H1 (cell line): ENCODE results near the gene TMX3. TPM values are rescaled to one million over a fixed set of nuclear protein-coding genes. Genes with fewer than 3 reads are reported as not detected.

Source experiments
- CTCF ChIA-PET: fragments of 300-600 bp; sonication (Branson Sonifier 250); formaldehyde crosslinking; loops from one replicate; lab custom pipeline; 2021; ENCODE audit not compliant: partially characterized antibody; lab: Charles Lee
- POLR2A ChIA-PET: fragments of 300-600 bp; sonication (Branson Sonifier 250); formaldehyde crosslinking; loops from one replicate; lab custom pipeline; 2021; ENCODE audit warnings: inconsistent platforms; ENCODE audit not compliant: partially characterized antibody; lab: Charles Lee
- DNase-seq, 2 experiments: peaks; one replicate each; pipeline versions ENCODE4 v3.0.0 to v3.0.0-alpha.2; 2010 to 2022; ENCODE audit warnings: low spot score in 2 of 2, low read depth in 1 of 2, mixed read lengths in 1 of 2
- FAIRE-seq: peaks from 2 replicates; lab custom pipeline; 2011; peaks lifted over from hg19 to GRCh38; lab: Jason Lieb, UNC
- H2AFZ ChIP-seq: 2 replicates; pipeline ENCODE4 v1.8.1; 2012; ENCODE audit warnings: low read length, inconsistent platforms
- H2AK5ac ChIP-seq: 2 replicates; pipeline ENCODE4 v1.6.1; 2013; ENCODE audit warnings: low read depth, low read length
- H2BK120ac ChIP-seq: replicated peaks from 2 replicates; pipeline ENCODE3; 2013; ENCODE audit warnings: low read depth, low read length, inconsistent platforms
- H2BK12ac ChIP-seq: 2 replicates; pipeline ENCODE4 v1.6.1; 2013; ENCODE audit warnings: low read depth, low read length
- H2BK15ac ChIP-seq: 2 replicates; pipeline ENCODE4 v1.6.1; 2013; ENCODE audit warnings: low read length
- H2BK20ac ChIP-seq: 2 replicates; pipeline ENCODE4 v1.6.1; 2013; ENCODE audit warnings: low read length
- H2BK5ac ChIP-seq: 2 replicates; pipeline ENCODE4 v1.6.1; 2013; ENCODE audit warnings: low read depth, low read length
- H3K14ac ChIP-seq: 2 replicates; pipeline ENCODE4 v1.6.1; 2013; ENCODE audit warnings: inconsistent platforms; ENCODE audit not compliant: insufficient read length
- H3K18ac ChIP-seq: 2 replicates; pipeline ENCODE4 v1.6.1; 2013; ENCODE audit warnings: low read length; ENCODE audit errors: extremely low read depth
- H3K23ac ChIP-seq: 2 replicates; pipeline ENCODE4 v1.6.1; 2013; ENCODE audit warnings: inconsistent platforms; ENCODE audit not compliant: insufficient read length
- H3K23me2 ChIP-seq: 2 replicates; pipeline ENCODE4 v1.6.1; 2013; ENCODE audit warnings: low read depth, low read length
- H3K27ac ChIP-seq: 2 replicates; pipeline ENCODE4 v1.6.1; 2011; ENCODE audit warnings: low read depth, low read length, inconsistent platforms
- H3K27me3 ChIP-seq, 4 experiments: replicated peaks in 1 of 4; 1 replicate in 1 of 4; 2 replicates in 3 of 4; pipeline versions ENCODE4 v1.6.1 to v1.8.1; 2011 to 2013; ENCODE audit warnings: low read length in 3 of 4, mild to moderate bottlenecking in 3 of 4, inconsistent platforms in 2 of 4, mixed read lengths in 2 of 4, moderate library complexity in 1 of 4; ENCODE audit not compliant: control insufficient read depth in 3 of 4, insufficient read depth in 3 of 4; ENCODE audit errors: extremely low read depth in 1 of 4
- H3K36me3 ChIP-seq, 4 experiments: 2 replicates each; pipeline versions ENCODE4 v1.6.1 to v1.8.1; 2011 to 2013; ENCODE audit warnings: mild to moderate bottlenecking in 4 of 4, low read length in 3 of 4, moderate library complexity in 2 of 4, control low read depth in 1 of 4, inconsistent platforms in 1 of 4; ENCODE audit not compliant: insufficient read depth in 4 of 4, control insufficient read depth in 2 of 4
- H3K4ac ChIP-seq: replicated peaks from 2 replicates; pipeline ENCODE3; 2013; ENCODE audit warnings: low read length, low read depth, mixed read lengths, inconsistent platforms; ENCODE audit not compliant: insufficient read length
- H3K4me1 ChIP-seq, 4 experiments: replicated peaks in 1 of 4; 1 replicate in 1 of 4; 2 replicates in 3 of 4; pipeline versions ENCODE4 v1.6.1 to v1.8.1; 2011 to 2013; ENCODE audit warnings: low read length in 3 of 4, inconsistent platforms in 2 of 4, mixed read lengths in 1 of 4; ENCODE audit not compliant: insufficient read depth in 4 of 4, control insufficient read depth in 3 of 4
- H3K4me2 ChIP-seq, 2 experiments: 2 replicates each; pipeline versions ENCODE4 v1.6.1 to v1.8.1; 2011 to 2013; ENCODE audit warnings: low read depth in 2 of 2, low read length in 2 of 2, control low read depth in 1 of 2, inconsistent platforms in 1 of 2, mild to moderate bottlenecking in 1 of 2; ENCODE audit not compliant: insufficient read depth in 1 of 2
- H3K4me3 ChIP-seq, 4 experiments: fragments of 200-600, 300-600 bp in 1 of 4; sonication (generic), shearing (Covaris generic), sonication (Bioruptor Twin) in 1 of 4; 2 replicates each; pipeline versions ENCODE4 v1.5.1 to v1.8.1; 2011 to 2016; ENCODE audit warnings: low read length in 4 of 4, low read depth in 3 of 4, control low read depth in 2 of 4, inconsistent platforms in 2 of 4, mild to moderate bottlenecking in 2 of 4, mixed read lengths in 1 of 4, moderate library complexity in 1 of 4; ENCODE audit not compliant: insufficient read depth in 2 of 4; ENCODE audit errors: extremely low read depth in 1 of 4
- H3K56ac ChIP-seq: replicated peaks from 2 replicates; pipeline ENCODE3; 2013; ENCODE audit warnings: low read depth, mild to moderate bottlenecking, mixed read lengths, low read length, inconsistent platforms; ENCODE audit not compliant: insufficient read length
- H3K79me1 ChIP-seq: 2 replicates; pipeline ENCODE4 v1.6.1; 2013; ENCODE audit warnings: low read depth, low read length, control low read depth
- H3K79me2 ChIP-seq, 2 experiments: 2 replicates each; pipeline versions ENCODE4 v1.6.1 to v1.8.1; 2012 to 2013; ENCODE audit warnings: low read length in 2 of 2, mild to moderate bottlenecking in 2 of 2, inconsistent platforms in 1 of 2; ENCODE audit not compliant: insufficient read depth in 2 of 2, control insufficient read depth in 1 of 2
- H3K9ac ChIP-seq, 4 experiments: replicated peaks in 1 of 4; 1 replicate in 1 of 4; 2 replicates in 3 of 4; pipeline versions ENCODE4 v1.6.1 to v1.8.1; 2011 to 2013; ENCODE audit warnings: low read depth in 3 of 4, low read length in 3 of 4, control low read depth in 2 of 4, mild to moderate bottlenecking in 2 of 4, moderate library complexity in 2 of 4, inconsistent platforms in 1 of 4; ENCODE audit errors: extremely low read depth in 1 of 4
- H3K9me3 ChIP-seq, 2 experiments: 2 replicates each; pipeline versions ENCODE4 v1.6.1 to v1.8.1; 2012 to 2013; ENCODE audit warnings: mild to moderate bottlenecking in 2 of 2, moderate library complexity in 2 of 2, control low read depth in 1 of 2, inconsistent platforms in 1 of 2, low read depth in 1 of 2, low read length in 1 of 2, mixed read lengths in 1 of 2; ENCODE audit not compliant: insufficient read depth in 2 of 2
- H4K20me1 ChIP-seq, 2 experiments: replicated peaks in 1 of 2; 2 replicates each; pipeline versions ENCODE3 to v1.8.1; 2011 to 2013; ENCODE audit warnings: inconsistent platforms in 2 of 2, low read length in 2 of 2, mild to moderate bottlenecking in 1 of 2; ENCODE audit not compliant: insufficient read depth in 2 of 2, control insufficient read depth in 1 of 2
- H4K5ac ChIP-seq: 2 replicates; pipeline ENCODE4 v1.6.1; 2013; ENCODE audit warnings: low read length, low read depth, mixed read lengths, inconsistent platforms; ENCODE audit not compliant: insufficient read length
- H4K8ac ChIP-seq: 2 replicates; pipeline ENCODE4 v1.8.0; 2013; ENCODE audit warnings: mild to moderate bottlenecking, moderate library complexity, low read length, inconsistent platforms; ENCODE audit not compliant: insufficient read depth; ENCODE audit errors: extremely low read depth
- H4K91ac ChIP-seq: replicated peaks from 2 replicates; pipeline ENCODE3; 2013; ENCODE audit warnings: low read length, mixed read lengths, inconsistent platforms; ENCODE audit not compliant: insufficient read length
- POU5F1 ChIP-seq: IDR thresholded peaks from 2 replicates; pipeline ENCODE4 v1.6.1; 2011; ENCODE audit warnings: low read depth, mild to moderate bottlenecking, low read length, moderate library complexity
- RNF2 ChIP-seq: fragments of 200-900, 300-1000 bp; sonication (generic); IDR thresholded peaks from 2 replicates; pipeline ENCODE4 v1.7.1; 2016; ENCODE audit warnings: borderline replicate concordance, low read depth, mild to moderate bottlenecking, antibody characterized with exemption, low read length; ENCODE audit not compliant: poor library complexity, severe bottlenecking; ENCODE audit errors: missing control alignments
- SIN3A ChIP-seq, 2 experiments: IDR thresholded peaks in 1 of 2; conservative IDR thresholded peaks in 1 of 2; 2 replicates each; pipeline ENCODE4 v1.6.1; 2011 to 2012; ENCODE audit warnings: low read length in 2 of 2, improper control_type of control experiment in 1 of 2, low read depth in 1 of 2, mild to moderate bottlenecking in 1 of 2
- SUZ12 ChIP-seq: fragments of 200-600 bp; sonication (generic); IDR thresholded peaks from 2 replicates; pipeline ENCODE4 v1.6.1; 2012; ENCODE audit warnings: mild to moderate bottlenecking, inconsistent platforms, low read length, moderate library complexity, mixed read lengths
- TAF7 ChIP-seq: optimal IDR thresholded peaks from 2 replicates; pipeline ENCODE3; 2011; ENCODE audit warnings: low read depth, mild to moderate bottlenecking, inconsistent platforms, low read length, moderate library complexity, borderline replicate concordance
- TBP ChIP-seq: IDR thresholded peaks from 2 replicates; pipeline ENCODE4 v1.6.1; 2011; ENCODE audit warnings: low read depth, low read length, improper control_type of control experiment
- YY1 ChIP-seq: IDR thresholded peaks from 2 replicates; pipeline ENCODE4 v1.6.1; 2011; ENCODE audit warnings: low read depth, mild to moderate bottlenecking, low read length
- WGBS, 2 experiments: shearing (Covaris generic) in 1 of 2; methylation state at CpG; one replicate each; pipeline versions ENCODE4 v1.1.6 to v1.1.7; 2013 to 2015; ENCODE audit warnings: low lambda C conversion rate in 2 of 2, mixed read lengths in 2 of 2, inconsistent platforms in 1 of 2, low coverage in 1 of 2, missing lambda C conversion rate in 1 of 2; ENCODE audit not compliant: insufficient replicate concordance in 2 of 2, insufficient coverage in 1 of 2, insufficient read length in 1 of 2; ENCODE audit errors: extremely low coverage in 1 of 2, missing lambda C conversion rate in 1 of 2; 5-methylcytosine and 5-hydroxymethylcytosine counted together
- polyA plus RNA-seq, 7 experiments: library from polyadenylated mRNA; depleted of rRNA in 3 of 7; stranded (reverse) in 5 of 7; unstranded in 2 of 7; fragments of >200 nt in 5 of 7; fragments of 200-250 nt in 2 of 7; gene quantifications; 1 replicate in 5 of 7; 2 replicates in 1 of 7; 4 replicates in 1 of 7; pipeline versions ENCODE4 v1.2.1 to v1.2.3, GENCODE V29; 2011 to 2013; ENCODE audit warnings: missing spikeins in 2 of 7, mixed read lengths in 2 of 7
- total RNA-seq: library from RNA; stranded (reverse); fragmentation: NEBNext Ultra II Directional; extraction: Animal tissue kit (Norgen Biotek cat#: 25700); gene quantifications from 2 replicates; pipeline ENCODE4 v1.2.1, GENCODE V29; 2021

TMX3 gene
- total and polyA plus RNA-seq, 2 of the 8 experiments (the other 6 are each of a cell fraction or from before 2014, with no cell fraction given), result 12.6 to 29.0 TPM

DNA sequence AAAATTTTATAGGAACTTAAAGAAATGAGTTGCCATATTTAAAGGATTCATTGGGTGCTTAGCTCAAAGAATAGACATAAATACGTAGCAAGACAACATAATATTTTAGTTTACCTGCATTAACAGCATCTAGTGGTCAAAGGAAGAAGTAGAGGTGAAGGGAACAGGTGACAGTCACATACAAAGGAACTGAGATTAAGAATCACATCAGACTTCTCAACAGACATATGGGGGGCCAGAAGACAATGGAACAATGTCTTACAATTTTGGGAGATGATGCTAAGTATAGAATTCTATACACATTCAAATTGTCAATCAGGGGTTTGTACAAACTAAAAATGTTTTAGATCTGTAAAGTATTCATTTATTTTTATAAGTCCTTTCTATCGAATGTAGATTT is 44.4 kb upstream of the TMX3 start:
- H3K9me3 ChIP-seq, result peaks cover 3% of the 10 kb centered on the region in 2 experiments; a peak in 3 of 4 replicates
- no peak overlapping the region for H2AFZ ChIP-seq
- DNase-seq (no peak), FAIRE-seq (no peak)
- no peak overlapping the region for H2BK20ac ChIP-seq
- H2BK5ac ChIP-seq, result no peak overlapping the region
- no peak overlapping the region for H3K9ac ChIP-seq
- no peak overlapping the region for H4K5ac ChIP-seq
- H3K18ac ChIP-seq, result no peak overlapping the region
- no peak overlapping the region for H2BK15ac ChIP-seq
- CTCF ChIA-PET, result interaction anchor here (1.4 kb wide), 1 partner anchor 61 kb away, joined by 3 read pairs; no protein-coding TSS in a partner anchor
- H3K27me3 ChIP-seq, result no peaks in the 10 kb centered on the region
- no peak overlapping the region for H3K4ac ChIP-seq
- H4K91ac ChIP-seq, result no peak overlapping the region
- no peaks in the 10 kb centered on the region for H3K79me1 ChIP-seq
- H2BK12ac ChIP-seq, result no peak overlapping the region
- H2AK5ac ChIP-seq, result no peak overlapping the region
- no peaks in the 10 kb centered on the region for H3K79me2 ChIP-seq
- no peak overlapping the region for H4K8ac ChIP-seq
- H3K23ac ChIP-seq, result no peak overlapping the region
- H3K14ac ChIP-seq, result no peak overlapping the region
- POLR2A ChIA-PET, result no interaction called here
- H3K4me3 ChIP-seq, result no peak overlapping the region
- no peaks in the 10 kb centered on the region for H4K20me1 ChIP-seq
- H3K56ac ChIP-seq, result no peak overlapping the region
- H3K23me2 ChIP-seq, result no peaks in the 10 kb centered on the region
- H3K36me3 ChIP-seq, result no peaks in the 10 kb centered on the region
- H3K4me2 ChIP-seq, result no peak overlapping the region
- H3K4me1 ChIP-seq, result no peaks in the 10 kb centered on the region
- H2BK120ac ChIP-seq, result no peak overlapping the region
- no peak overlapping the region for H3K27ac ChIP-seq
- 91% methylated on average over 2 of the region's 2 CpGs; no CpG with 5 or more reads in 1 of the 2 experiments for WGBS, 2 experiments
- TF ChIP-seq SIN3A (conservative IDR thresholded peaks at IDR 0.05 in 1 of 2, IDR thresholded peaks at IDR 0.05 in 1 of 2; ENCODE audit: low read depth in 1 of 2, low read length in 2 of 2) (no peak), TBP (no peak), SUZ12 (no peak), RNF2 (no peak), POU5F1 (no peak), TAF7 (no peak), YY1 (no peak)
